CD14-positive monocyte (primary cell): Measurements from ENCODE around the gene AQP3. TPM values are rescaled to one million over a fixed set of nuclear protein-coding genes. Genes with fewer than 3 reads are reported as not detected.

ENCODE experiments used
- DNase-seq, 3 donors: peaks; one replicate each; pipeline ENCODE4 v3.0.0-alpha.2; 2011 to 2022
- H2AFZ ChIP-seq: 2 replicates; pipeline ENCODE4 v1.6.0; 2012; ENCODE audit warnings: mild to moderate bottlenecking, low read depth, low read length, inconsistent platforms; ENCODE audit not compliant: insufficient read depth, poor library complexity, severe bottlenecking
- H3K27ac ChIP-seq, 2 donors: 1 replicate in 1 of 2; 2 replicates in 1 of 2; pipeline ENCODE4 v1.5.1; 2012 to 2013; ENCODE audit warnings: low read length in 2 of 2, control low read depth in 1 of 2, inconsistent platforms in 1 of 2, low read depth in 1 of 2, mild to moderate bottlenecking in 1 of 2
- H3K27me3 ChIP-seq, 2 donors: one replicate each; pipeline versions ENCODE4 v1.6.0 to v1.6.1; 2011 to 2013; ENCODE audit warnings: low read length in 2 of 2; ENCODE audit not compliant: control insufficient read depth in 2 of 2, insufficient read depth in 2 of 2
- H3K36me3 ChIP-seq, 2 donors: replicated peaks in 1 of 2; 1 replicate in 1 of 2; 2 replicates in 1 of 2; pipeline versions ENCODE4 v1.5.1 to v1.6.1; 2012 to 2013; ENCODE audit warnings: low read length in 2 of 2, control low read depth in 1 of 2, inconsistent platforms in 1 of 2, mild to moderate bottlenecking in 1 of 2; ENCODE audit not compliant: insufficient read depth in 2 of 2, control insufficient read depth in 1 of 2
- H3K4me1 ChIP-seq, 2 donors: 1 replicate in 1 of 2; 2 replicates in 1 of 2; pipeline versions ENCODE4 v1.5.1 to v1.6.1; 2012 to 2013; ENCODE audit warnings: low read length in 2 of 2, control low read depth in 1 of 2, inconsistent platforms in 1 of 2, mild to moderate bottlenecking in 1 of 2, moderate library complexity in 1 of 2; ENCODE audit not compliant: insufficient read depth in 2 of 2, control insufficient read depth in 1 of 2
- H3K4me2 ChIP-seq: replicated peaks from 2 replicates; pipeline ENCODE3; 2012; ENCODE audit warnings: low read length, moderate library complexity, mild to moderate bottlenecking; ENCODE audit not compliant: poor library complexity, severe bottlenecking; ENCODE audit errors: extremely low read depth
- H3K4me3 ChIP-seq, 3 experiments: fragments of 200-600 bp in 1 of 3; sonication (generic) in 1 of 3; replicated peaks in 1 of 3; 1 replicate in 2 of 3; 2 replicates in 1 of 3; pipeline ENCODE4 v1.5.1; 2011 to 2013; ENCODE audit warnings: low read length in 3 of 3, mild to moderate bottlenecking in 3 of 3, control low read depth in 2 of 3, low read depth in 2 of 3, inconsistent platforms in 1 of 3, moderate library complexity in 1 of 3
- H3K79me2 ChIP-seq: 2 replicates; pipeline ENCODE4 v1.6.0; 2012; ENCODE audit warnings: mild to moderate bottlenecking, control low read depth, inconsistent platforms, low read length, moderate library complexity; ENCODE audit not compliant: insufficient read depth
- H3K9ac ChIP-seq: 2 replicates; pipeline ENCODE4 v1.6.0; 2017; ENCODE audit warnings: low read length, mild to moderate bottlenecking; ENCODE audit not compliant: insufficient read depth, poor library complexity, severe bottlenecking
- H3K9me3 ChIP-seq, 2 donors: replicated peaks in 1 of 2; 1 replicate in 1 of 2; 2 replicates in 1 of 2; pipeline versions ENCODE4 v1.5.1 to v1.6.1; 2012 to 2013; ENCODE audit warnings: low read length in 2 of 2, control low read depth in 1 of 2; ENCODE audit not compliant: control insufficient read depth in 1 of 2, insufficient read depth in 1 of 2
- H4K20me1 ChIP-seq: 2 replicates; pipeline ENCODE4 v1.6.0; 2012; ENCODE audit warnings: mild to moderate bottlenecking, low read length, control low read depth, moderate library complexity; ENCODE audit not compliant: insufficient read depth
- H3K27ac Mint-ChIP-seq, 7 donors: one replicate each; pipeline ENCODE4 v1.8.0; 2020; ENCODE audit warnings: mild to moderate bottlenecking in 7 of 7, mixed read lengths in 7 of 7, moderate library complexity in 6 of 7, inconsistent platforms in 2 of 7
- H3K27me3 Mint-ChIP-seq, 3 donors: one replicate each; pipeline ENCODE4 v1.8.0; 2021 to 2022; ENCODE audit warnings: low read depth in 3 of 3, mild to moderate bottlenecking in 3 of 3, mixed read lengths in 3 of 3, moderate library complexity in 3 of 3, inconsistent platforms in 1 of 3
- H3K36me3 Mint-ChIP-seq, 2 donors: one replicate each; pipeline ENCODE4 v1.8.0; 2020; ENCODE audit warnings: mixed read lengths in 2 of 2, inconsistent platforms in 1 of 2, mild to moderate bottlenecking in 1 of 2
- H3K4me1 Mint-ChIP-seq: one replicate; pipeline ENCODE4 v1.8.0; 2020; ENCODE audit warnings: mild to moderate bottlenecking, mixed read lengths
- H3K4me3 Mint-ChIP-seq, 2 donors: one replicate each; pipeline ENCODE4 v1.8.0; 2020; ENCODE audit warnings: mild to moderate bottlenecking in 2 of 2, mixed read lengths in 2 of 2, moderate library complexity in 1 of 2
- H3K9me3 Mint-ChIP-seq, 7 donors: one replicate each; pipeline ENCODE4 v1.8.0; 2020 to 2022; ENCODE audit warnings: mixed read lengths in 7 of 7, mild to moderate bottlenecking in 6 of 7, moderate library complexity in 6 of 7, inconsistent platforms in 2 of 7
- CTCF ChIP-seq: fragments of 200-600 bp; IDR thresholded peaks from one replicate; pipeline ENCODE4 v1.8.0; 2022; ENCODE audit warnings: antibody characterized with exemption, mild to moderate bottlenecking
- WGBS: methylation state at CpG from one replicate; pipeline ENCODE4 v1.1.5; 2013; ENCODE audit warnings: missing lambda C conversion rate; ENCODE audit not compliant: insufficient coverage; 5-methylcytosine and 5-hydroxymethylcytosine counted together
- intact Hi-C, 2 donors: fragments of 100-400 bp; cut with micrococcal nuclease; formaldehyde crosslinking; loops; one replicate each; pipeline versions ENCODE4 v1.15.0 to v1.15.1; 2023
- polyA plus RNA-seq, 3 donors: library from polyadenylated mRNA; depleted of rRNA in 1 of 3; unstranded in 2 of 3; stranded (reverse) in 1 of 3; fragments of 300-500 nt in 2 of 3; fragments of >200 nt in 1 of 3; fragmentation: Illumina TruSeq in 2 of 3; gene quantifications; 1 replicate in 2 of 3; 2 replicates in 1 of 3; pipeline ENCODE4 v1.2.3, GENCODE V29; 2012 to 2021

Gene AQP3
- polyA plus RNA-seq, 3 donors = 0.39 to 0.70 (median 0.63) TPM

GRCh38 chr9:33436445-33436844, 10.9 kb downstream of the AQP3 start:
- H4K20me1 ChIP-seq = no peaks in the 10 kb centered on the region
- no peaks in the 10 kb centered on the region for H3K79me2 ChIP-seq
- WGBS = 88% methylated on average over 1 of the region's 8 CpGs
- no peaks in the 10 kb centered on the region for H3K9me3 ChIP-seq
- intact Hi-C loops = no loop called here
- Mint-ChIP-seq H3K27me3 (peaks cover 3 to 6% (median 3%) of the 10 kb centered on the region in 3 donors), H3K9me3 (peaks cover 0 to 2% (median 0%) of the 10 kb centered on the region in 7 donors), H3K36me3 (no peaks in the 10 kb centered on the region), H3K4me3 (no peak overlapping the region), H3K4me1 (no peaks in the 10 kb centered on the region), H3K27ac (no peak overlapping the region)
- TF ChIP-seq CTCF = no peak
- H3K4me1 ChIP-seq = no peaks in the 10 kb centered on the region
- no peak overlapping the region for H2AFZ ChIP-seq
- H3K27ac ChIP-seq = no peak overlapping the region
- no peak overlapping the region for H3K4me2 ChIP-seq
- H3K27me3 ChIP-seq = no peaks in the 10 kb centered on the region
- no peak overlapping the region for H3K4me3 ChIP-seq
- no peak for DNase-seq
- no peaks in the 10 kb centered on the region for H3K36me3 ChIP-seq
- H3K9ac ChIP-seq = no peak overlapping the region

- Mint-ChIP-seq H3K27me3 (peaks cover 3 to 7% (median 3%) of the 10 kb centered on the region in 3 donors), H3K4me3 (no peak overlapping the region), H3K27ac (no peak overlapping the region), H3K9me3 (peaks cover 0 to 3% (median 0%) of the 10 kb centered on the region in 7 donors), H3K4me1 (no peaks in the 10 kb centered on the region), H3K36me3 (no peaks in the 10 kb centered on the region)
- intact Hi-C loops = no loop called here
- H3K4me1 ChIP-seq = no peaks in the 10 kb centered on the region
- H3K27me3 ChIP-seq = no peaks in the 10 kb centered on the region
- H3K79me2 ChIP-seq = no peaks in the 10 kb centered on the region
- no peak overlapping the region for H2AFZ ChIP-seq
- H4K20me1 ChIP-seq = no peaks in the 10 kb centered on the region
- no peak overlapping the region for H3K4me2 ChIP-seq
- no peaks in the 10 kb centered on the region for H3K36me3 ChIP-seq
- 95% methylated on average over 6 of the region's 8 CpGs for WGBS
- no peak overlapping the region for H3K4me3 ChIP-seq
- DNase-seq = no peak
- H3K9me3 ChIP-seq = no peaks in the 10 kb centered on the region
- H3K9ac ChIP-seq = no peak overlapping the region
- TF ChIP-seq CTCF = no peak
- no peak overlapping the region for H3K27ac ChIP-seq
Measured at GRCh38 chr9:33435821-33436277, 11.5 kb downstream of the AQP3 start.
